Measurements from ENCODE around the gene CCDC63. TPM values are rescaled to one million over a fixed set of nuclear protein-coding genes. Genes with fewer than 3 reads are reported as not detected.

The CCDC63 gene
- total RNA-seq, 1 experiment from 2014 or later = 0.98 TPM

GRCh38 chr12:110874351-110874750, 27.6 kb downstream of the CCDC63 start (continued):
- TF ChIP-seq ZSCAN18 (CRISPR knock-in tag; IDR thresholded peaks at IDR 0.05) (no peak), NFE2L1 (CRISPR knock-in tag; IDR thresholded peaks at IDR 0.05) (no peak), MYBL2 (CRISPR knock-in tag; IDR thresholded peaks at IDR 0.05) (no peak), IRF1 (CRISPR knock-in tag; IDR thresholded peaks at IDR 0.05) (no peak), RELA (CRISPR knock-in tag; IDR thresholded peaks at IDR 0.05; ENCODE audit: borderline replicate concordance) (no peak), ZNF425 (CRISPR knock-in tag; conservative IDR thresholded peaks at IDR 0.05) (no peak), SOX15 (CRISPR knock-in tag; IDR thresholded peaks at IDR 0.05) (no peak), NFATC4 (CRISPR knock-in tag; IDR thresholded peaks at IDR 0.05) (no peak), ATF3 (CRISPR knock-in tag; conservative IDR thresholded peaks at IDR 0.05) (no peak), ELF4 (CRISPR knock-in tag; IDR thresholded peaks at IDR 0.05; ENCODE audit: low read depth) (no peak), MLX (CRISPR knock-in tag; IDR thresholded peaks at IDR 0.05) (no peak), OVOL2 (CRISPR knock-in tag; IDR thresholded peaks at IDR 0.05; ENCODE audit: borderline replicate concordance) (no peak)

GRCh38 chr12:110874781-110875180, 28.0 kb downstream of the CCDC63 start:
- CTCF ChIA-PET = interaction anchor here (2.0 kb wide), 1 partner anchor 13 kb away, joined by 6 read pairs; no protein-coding TSS in a partner anchor
- Mint-ChIP-seq H3K4me1 (no peaks in the 10 kb centered on the region), H3K4me3 (no peak overlapping the region)

GRCh38 chr12:110880651-110881050, 33.9 kb downstream of the CCDC63 start:
- no peaks in the 10 kb centered on the region for H3K36me3 Mint-ChIP-seq
- no peaks in the 10 kb centered on the region for H3K27me3 Mint-ChIP-seq (ENCODE audit: low read depth)
- ChIA-PET POLR2A (no interaction called here), CTCF (no interaction called here)
- DNase-seq (ENCODE audit: low spot score) (no peak), ATAC-seq (no peak)
- H3K27ac Mint-ChIP-seq = no peak overlapping the region
- H3K4me3 Mint-ChIP-seq = no peak overlapping the region
- no peaks in the 10 kb centered on the region for H3K4me1 Mint-ChIP-seq
- H3K9me3 Mint-ChIP-seq = peaks cover 8% of the 10 kb centered on the region
- TF ChIP-seq ZMAT4 (CRISPR knock-in tag; IDR thresholded peaks at IDR 0.05) = no peak
- TF ChIP-seq IRF2 (CRISPR knock-in tag; IDR thresholded peaks at IDR 0.05; ENCODE audit: borderline replicate concordance, low read depth) = no peak
- TF ChIP-seq ATF3 (CRISPR knock-in tag; conservative IDR thresholded peaks at IDR 0.05) = no peak
- TF ChIP-seq ARID4B (CRISPR knock-in tag; IDR thresholded peaks at IDR 0.05; ENCODE audit: borderline replicate concordance) = no peak
- no peak for TF ChIP-seq CBFB (CRISPR knock-in tag; IDR thresholded peaks at IDR 0.05; ENCODE audit: low read depth)
- TF ChIP-seq ZNF425 (CRISPR knock-in tag; conservative IDR thresholded peaks at IDR 0.05) = no peak
- TF ChIP-seq ZBTB43 (CRISPR knock-in tag; IDR thresholded peaks at IDR 0.05) = no peak

More at GRCh38 chr12:110874781-110875180, 28.0 kb downstream of the CCDC63 start:
- TF ChIP-seq ELF4 (CRISPR knock-in tag; IDR thresholded peaks at IDR 0.05; ENCODE audit: low read depth) = no peak
- no peak for TF ChIP-seq TEAD4 (CRISPR knock-in tag; IDR thresholded peaks at IDR 0.05)
- TF ChIP-seq ZNF121 (CRISPR knock-in tag; IDR thresholded peaks at IDR 0.05) = no peak
- TF ChIP-seq ZNF423 (CRISPR knock-in tag; IDR thresholded peaks at IDR 0.05) = no peak
- no peak for TF ChIP-seq TEAD1 (CRISPR knock-in tag; IDR thresholded peaks at IDR 0.05)
- DNase-seq (ENCODE audit: low spot score) (no peak), ATAC-seq (no peak)
- POLR2A ChIA-PET = no interaction called here
- Mint-ChIP-seq H3K27ac (no peak overlapping the region), H3K27me3 (ENCODE audit: low read depth) (peaks cover 13% of the 10 kb centered on the region), H3K36me3 (no peaks in the 10 kb centered on the region), H3K9me3 (peaks cover 10% of the 10 kb centered on the region)
